ENCODE results near the gene TSPEAR.

DNA sequence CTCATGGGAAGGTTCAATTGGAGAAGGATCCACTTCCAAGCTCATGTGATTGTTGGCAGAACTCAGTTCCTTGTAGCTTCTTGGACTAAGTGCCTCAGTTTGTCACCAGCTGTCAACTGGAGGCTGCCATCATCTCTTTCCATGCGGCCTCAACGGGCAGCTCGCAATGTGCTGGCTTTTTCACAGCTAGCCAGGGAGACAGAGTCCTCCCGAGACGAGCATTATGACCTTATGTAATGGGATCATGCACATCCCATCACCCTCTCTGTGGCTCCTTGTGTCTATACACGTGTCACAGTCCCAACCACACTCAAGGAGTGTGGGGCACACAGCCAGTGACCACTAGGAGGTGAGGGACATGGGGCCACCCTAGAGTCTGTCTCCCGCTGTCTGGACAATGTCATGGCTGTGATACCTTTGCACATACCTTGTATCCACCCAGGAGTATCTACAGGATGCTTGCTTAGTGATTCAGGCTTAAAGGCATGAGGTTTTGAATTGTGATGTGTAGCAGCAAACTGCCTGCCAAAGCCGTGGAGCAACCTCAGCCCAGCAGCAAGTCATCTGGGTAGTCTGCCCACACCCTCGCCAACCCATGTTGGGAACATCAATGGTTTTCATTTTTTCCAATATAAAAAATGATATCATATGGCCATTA lies 115.2 kb downstream of the TSPEAR start:
- TF ChIP-seq, protein P1, sequence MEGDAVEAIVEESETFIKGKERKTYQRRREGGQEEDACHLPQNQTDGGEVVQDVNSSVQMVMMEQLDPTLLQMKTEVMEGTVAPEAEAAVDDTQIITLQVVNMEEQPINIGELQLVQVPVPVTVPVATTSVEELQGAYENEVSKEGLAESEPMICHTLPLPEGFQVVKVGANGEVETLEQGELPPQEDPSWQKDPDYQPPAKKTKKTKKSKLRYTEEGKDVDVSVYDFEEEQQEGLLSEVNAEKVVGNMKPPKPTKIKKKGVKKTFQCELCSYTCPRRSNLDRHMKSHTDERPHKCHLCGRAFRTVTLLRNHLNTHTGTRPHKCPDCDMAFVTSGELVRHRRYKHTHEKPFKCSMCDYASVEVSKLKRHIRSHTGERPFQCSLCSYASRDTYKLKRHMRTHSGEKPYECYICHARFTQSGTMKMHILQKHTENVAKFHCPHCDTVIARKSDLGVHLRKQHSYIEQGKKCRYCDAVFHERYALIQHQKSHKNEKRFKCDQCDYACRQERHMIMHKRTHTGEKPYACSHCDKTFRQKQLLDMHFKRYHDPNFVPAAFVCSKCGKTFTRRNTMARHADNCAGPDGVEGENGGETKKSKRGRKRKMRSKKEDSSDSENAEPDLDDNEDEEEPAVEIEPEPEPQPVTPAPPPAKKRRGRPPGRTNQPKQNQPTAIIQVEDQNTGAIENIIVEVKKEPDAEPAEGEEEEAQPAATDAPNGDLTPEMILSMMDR (IDR thresholded peaks at IDR 0.05; ENCODE audit: low read depth, low read length, poor library complexity, severe bottlenecking), result no peak
- TF ChIP-seq EZH2phosphoT487 (IDR thresholded peaks at IDR 0.05; ENCODE audit: borderline replicate concordance, low read length), result no peak

Data from DOHH2 (cell line).